CD1c-positive myeloid dendritic cell (primary cell): Measurements from ENCODE around the gene MAN2A2.
"Not testable (repeated sequence)": the region's sequence is repeated elsewhere in the genome, so short reads cannot be mapped to it uniquely, and the experiment has no call there.

Source experiments
- DNase-seq: peaks from one replicate; pipeline ENCODE4 v3.0.0-alpha.2; 2016; ENCODE audit errors: extremely low spot score

Gene MAN2A2

DNA sequence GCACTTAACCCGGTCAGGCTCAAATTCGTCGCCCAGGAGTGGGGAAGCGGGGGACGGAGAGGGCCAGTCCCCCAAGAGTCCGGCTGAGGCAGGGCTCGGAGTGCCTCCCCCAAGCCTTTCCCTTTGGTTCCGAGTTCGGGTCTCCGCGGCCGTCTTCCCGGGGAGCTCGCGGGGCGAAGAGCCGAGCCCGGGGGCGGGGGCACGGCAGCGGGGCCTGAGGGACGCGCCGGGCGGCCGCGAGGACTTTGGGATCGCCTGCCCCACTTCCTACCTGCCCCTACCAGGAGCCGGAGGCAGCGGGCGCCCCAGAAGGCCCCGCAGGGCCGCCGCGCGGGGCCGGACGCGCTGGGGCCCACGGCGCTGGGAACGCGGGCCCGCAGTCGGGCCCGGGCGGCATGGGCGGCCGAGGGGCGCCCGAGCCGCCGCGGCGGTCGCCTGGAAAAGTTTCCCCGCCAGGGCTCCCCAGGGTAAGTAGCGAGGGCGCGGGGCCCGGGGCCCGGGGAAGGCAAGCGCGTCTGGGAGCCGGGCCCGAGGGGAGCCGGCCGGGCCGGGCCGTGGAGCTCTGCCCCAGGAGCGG, 31.9 kb upstream of the MAN2A2 start:
- peak; percentile 14 for DNase-seq

DNA sequence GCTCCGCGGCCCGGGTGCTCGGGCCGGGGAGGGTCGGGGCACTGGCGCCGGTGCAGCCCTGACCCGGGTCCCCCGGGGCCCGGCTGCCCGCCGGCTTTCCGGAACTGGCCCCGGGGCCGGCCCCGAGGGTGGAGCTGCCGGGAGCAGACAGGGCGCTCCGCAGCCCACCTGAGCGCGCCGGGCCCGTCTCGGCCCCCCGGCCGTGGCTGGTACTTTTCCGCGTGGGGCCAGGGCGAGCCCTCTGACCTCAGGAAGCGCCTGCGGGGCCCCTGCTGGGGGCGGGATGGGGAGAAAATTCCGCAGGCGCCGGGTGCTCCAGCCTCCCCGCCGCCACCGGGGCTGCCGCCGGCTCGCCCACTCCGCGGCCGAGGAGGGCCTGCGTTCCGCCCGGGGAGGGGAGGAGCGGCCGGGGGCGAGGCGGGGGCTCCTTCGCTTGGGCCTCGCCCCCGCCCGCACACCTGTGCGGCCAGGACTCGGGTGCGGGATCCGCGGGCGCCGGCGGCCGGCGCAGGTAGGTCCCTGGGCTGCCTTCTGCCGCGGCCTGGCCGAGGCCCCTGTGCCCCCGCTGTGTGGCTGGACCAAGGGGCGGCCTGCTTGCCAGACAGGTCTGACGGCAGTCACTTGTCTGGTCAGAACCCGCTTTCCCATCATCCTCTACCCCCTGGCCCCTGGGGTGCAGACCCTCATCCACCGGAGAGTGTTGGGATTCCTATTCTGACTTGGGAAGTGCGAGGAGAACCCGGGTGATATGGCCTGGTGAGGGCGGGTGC, 31.2 kb upstream of the MAN2A2 start:
- DNase-seq, result peak; percentile 17

DNA sequence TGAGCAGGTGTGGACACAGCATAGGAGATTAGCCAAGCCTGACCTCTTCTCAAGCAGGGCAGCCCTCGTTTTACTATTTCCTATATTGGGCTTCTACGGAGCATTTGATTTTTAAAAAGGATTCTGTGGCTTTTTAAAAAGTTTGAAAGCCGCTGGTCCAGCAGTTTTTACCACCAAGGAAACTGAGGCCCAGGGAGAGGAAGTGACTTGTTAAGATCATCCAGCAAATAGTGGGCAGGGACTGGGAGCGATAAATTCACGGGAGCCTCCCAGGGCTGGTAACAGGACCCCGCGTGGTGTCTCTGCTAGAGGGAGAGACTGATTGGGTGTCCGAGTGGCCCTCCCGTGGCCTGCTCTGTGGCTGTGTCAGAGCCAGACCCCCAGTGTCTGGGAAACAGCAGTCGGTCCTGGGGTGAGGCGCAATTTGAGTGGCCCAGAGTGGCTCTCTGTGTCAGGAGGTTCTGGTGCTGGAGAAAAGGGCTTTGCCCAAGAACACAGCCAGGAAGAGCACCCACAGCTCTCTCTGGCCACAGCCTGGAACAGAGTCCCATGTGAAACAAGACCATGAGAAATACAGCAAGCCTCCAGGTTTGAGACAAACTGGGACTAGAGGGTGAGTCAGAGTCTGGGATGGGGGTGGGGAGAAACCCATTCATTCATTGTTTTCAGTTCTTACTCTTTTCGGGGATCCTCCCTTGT, 30.5 kb upstream of the MAN2A2 start:
- peak; percentile 39 for DNase-seq

DNA sequence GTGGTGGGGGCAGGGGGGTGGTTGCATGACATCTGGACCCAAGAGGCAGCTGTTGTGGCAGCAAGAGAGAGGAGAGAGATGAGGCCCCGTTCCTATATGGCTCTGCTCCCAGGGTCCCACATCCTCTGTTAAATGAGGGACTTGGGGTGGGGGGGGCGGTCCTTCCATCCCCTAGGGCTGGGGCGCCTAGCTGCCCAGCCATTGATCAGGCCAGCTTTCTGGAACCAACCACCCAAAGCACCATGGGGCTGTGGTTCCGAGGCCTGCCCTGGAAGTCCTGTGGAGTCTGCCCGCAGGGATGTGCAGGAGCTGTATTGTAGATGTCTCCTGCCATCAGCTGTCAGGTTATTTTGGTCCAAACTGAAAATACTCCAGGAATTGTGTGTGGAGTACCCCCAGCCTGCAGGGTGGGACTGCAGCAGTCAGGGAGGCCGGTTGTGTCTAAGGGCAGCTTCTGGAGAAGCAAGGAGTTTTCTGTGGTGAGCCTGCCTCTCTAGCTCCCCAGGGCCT, 29.6 kb upstream of the MAN2A2 start:
- DNase-seq, result no peak

DNA sequence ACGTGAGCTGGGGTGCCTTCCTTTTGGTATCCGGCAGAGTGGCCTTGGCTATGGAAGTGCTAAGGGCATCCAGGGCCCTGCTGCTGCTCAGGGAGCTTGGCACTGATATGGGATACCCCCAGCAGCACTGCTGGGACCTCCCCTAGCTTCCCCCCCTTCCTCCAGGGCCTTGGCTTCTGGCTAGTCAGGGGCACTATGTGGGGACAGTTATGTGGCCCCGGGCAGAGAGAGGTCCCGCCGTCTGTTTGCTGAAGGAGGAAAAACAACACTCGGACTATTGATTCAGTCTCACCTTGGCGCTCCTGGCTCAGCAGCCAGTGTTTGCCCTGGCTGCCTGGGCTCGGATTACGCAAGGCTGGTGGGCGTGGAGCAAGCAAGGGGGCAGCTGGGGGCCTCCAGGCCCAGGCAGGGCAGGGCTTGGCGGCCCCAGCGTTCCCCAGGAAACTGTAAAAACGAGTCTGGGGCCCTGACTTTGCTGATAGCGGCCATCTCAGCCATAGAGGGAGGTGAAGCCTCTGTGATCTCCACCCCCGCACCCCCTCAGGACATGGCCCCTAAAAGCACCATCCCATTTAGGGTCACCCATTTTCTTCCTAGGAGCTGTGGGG, 29.0 kb upstream of the MAN2A2 start:
- no peak for DNase-seq

DNA sequence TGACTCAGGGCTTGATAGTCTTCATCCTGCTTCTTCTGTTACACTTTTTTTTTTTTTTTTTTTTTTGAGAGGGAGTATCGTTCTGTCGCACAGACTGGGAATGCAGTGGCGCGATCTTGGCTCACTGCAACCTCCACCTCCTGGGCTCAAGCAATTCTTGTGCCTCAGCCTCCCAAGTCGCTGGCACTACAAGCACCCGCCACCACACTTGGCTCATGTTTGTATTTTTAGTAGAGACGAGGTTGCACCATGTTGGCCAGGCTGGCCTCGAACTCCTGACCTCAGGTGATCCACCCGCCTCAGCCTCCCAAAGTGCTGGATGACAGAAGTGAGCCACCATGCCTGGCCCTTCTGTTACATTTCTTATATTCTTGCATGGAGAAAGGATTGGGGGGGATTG, 28.1 kb upstream of the MAN2A2 start:
- not testable (repeated sequence) for DNase-seq

DNA sequence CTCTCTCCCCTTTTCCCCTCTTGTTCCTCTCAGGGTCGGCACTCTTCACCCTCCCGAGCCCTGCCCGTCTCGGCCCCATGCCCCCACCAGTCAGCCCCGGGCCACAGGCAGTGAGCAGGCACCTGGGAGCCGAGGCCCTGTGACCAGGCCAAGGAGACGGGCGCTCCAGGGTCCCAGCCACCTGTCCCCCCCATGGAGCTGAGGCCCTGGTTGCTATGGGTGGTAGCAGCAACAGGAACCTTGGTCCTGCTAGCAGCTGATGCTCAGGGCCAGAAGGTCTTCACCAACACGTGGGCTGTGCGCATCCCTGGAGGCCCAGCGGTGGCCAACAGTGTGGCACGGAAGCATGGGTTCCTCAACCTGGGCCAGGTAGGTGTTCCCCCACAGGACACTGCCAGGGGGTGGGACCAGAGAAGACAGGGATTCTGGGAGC, 27.5 kb upstream of the MAN2A2 start:
- DNase-seq, result no peak

DNA sequence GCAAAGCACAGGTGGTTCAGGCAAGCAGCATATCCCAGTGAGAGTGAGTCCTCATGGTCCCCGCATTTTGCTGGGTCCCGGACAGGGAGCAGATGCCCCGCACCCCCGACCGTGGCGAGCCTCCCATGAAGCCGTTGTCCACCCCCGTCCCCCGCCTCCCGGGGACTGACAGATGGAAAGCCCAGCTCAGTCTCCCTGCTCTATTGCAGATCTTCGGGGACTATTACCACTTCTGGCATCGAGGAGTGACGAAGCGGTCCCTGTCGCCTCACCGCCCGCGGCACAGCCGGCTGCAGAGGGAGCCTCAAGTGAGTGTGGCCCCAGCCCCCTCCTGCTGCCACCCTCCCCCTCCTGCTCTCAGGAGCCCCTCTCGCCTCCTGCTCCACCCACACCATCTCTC, 27.1 kb upstream of the MAN2A2 start:
- no peak for DNase-seq

DNA sequence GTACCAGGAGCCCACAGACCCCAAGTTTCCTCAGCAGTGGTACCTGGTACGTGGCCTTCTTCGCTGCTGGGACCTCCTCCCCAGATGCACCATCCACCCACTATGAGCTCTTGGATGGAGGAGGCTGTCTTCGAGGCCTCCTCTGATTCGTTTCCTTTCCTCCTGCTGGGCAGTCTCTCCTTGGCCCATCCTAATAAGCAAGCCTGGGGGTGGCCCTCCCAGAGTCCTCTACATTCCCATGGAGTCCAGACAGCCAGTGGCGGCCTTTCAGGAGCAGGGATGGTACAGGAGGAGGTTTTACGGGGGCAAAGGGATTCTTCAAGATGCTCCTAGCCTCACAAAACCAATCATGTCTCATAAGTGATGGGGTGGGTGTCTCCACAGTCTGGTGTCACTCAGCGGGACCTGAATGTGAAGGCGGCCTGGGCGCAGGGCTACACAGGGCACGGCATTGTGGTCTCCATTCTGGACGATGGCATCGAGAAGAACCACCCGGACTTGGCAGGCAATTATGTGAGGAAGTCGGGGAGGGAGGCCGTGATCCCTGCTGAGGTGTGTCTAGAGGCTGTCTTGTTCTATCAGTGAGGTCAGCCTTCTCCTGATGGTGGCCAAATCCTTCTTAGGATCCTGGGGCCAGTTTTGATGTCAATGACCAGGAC, 26.5 kb upstream of the MAN2A2 start:
- no peak for DNase-seq

DNA sequence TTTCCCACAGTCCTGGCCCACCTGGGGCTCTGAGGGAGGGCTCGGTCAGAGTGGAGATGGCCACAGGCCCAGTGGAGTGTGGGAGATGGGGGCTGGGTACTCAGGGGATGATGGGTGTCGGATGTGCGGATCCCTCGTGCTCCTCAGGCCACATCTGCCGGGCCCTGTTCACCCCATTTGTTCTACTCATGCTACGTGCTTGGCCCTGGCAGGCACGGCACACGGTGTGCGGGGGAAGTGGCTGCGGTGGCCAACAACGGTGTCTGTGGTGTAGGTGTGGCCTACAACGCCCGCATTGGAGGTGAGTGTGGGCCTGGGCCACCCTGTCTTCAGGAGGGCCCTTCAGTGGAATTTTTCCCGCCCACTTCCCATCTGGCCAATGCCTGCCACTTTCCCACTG, 25.8 kb upstream of the MAN2A2 start:
- DNase-seq, result no peak

DNA sequence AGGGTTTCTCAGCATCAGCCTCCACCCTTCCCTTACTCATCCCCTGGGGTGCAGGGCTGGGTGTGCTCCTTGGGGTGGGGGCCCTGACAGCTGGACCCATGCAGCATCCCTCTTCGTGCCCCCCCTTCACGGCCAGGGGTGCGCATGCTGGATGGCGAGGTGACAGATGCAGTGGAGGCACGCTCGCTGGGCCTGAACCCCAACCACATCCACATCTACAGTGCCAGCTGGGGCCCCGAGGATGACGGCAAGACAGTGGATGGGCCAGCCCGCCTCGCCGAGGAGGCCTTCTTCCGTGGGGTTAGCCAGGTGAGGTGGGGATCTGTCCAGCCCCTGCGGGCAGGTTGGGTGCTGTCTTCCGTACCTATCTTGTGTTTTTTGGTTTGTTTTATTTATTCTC, 25.1 kb upstream of the MAN2A2 start:
- DNase-seq, result no peak

DNA sequence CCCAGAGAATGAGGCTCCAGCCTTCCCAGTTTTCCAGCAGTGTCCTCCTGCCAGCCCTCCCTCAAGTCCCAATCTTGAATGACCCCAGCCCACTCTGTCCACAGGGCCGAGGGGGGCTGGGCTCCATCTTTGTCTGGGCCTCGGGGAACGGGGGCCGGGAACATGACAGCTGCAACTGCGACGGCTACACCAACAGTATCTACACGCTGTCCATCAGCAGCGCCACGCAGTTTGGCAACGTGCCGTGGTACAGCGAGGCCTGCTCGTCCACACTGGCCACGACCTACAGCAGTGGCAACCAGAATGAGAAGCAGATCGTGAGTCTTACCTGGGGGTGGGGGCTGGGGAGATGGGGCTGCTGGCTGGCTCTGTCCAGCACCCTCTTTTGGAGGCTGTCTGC, 24.4 kb upstream of the MAN2A2 start:
- DNase-seq, result no peak

DNA sequence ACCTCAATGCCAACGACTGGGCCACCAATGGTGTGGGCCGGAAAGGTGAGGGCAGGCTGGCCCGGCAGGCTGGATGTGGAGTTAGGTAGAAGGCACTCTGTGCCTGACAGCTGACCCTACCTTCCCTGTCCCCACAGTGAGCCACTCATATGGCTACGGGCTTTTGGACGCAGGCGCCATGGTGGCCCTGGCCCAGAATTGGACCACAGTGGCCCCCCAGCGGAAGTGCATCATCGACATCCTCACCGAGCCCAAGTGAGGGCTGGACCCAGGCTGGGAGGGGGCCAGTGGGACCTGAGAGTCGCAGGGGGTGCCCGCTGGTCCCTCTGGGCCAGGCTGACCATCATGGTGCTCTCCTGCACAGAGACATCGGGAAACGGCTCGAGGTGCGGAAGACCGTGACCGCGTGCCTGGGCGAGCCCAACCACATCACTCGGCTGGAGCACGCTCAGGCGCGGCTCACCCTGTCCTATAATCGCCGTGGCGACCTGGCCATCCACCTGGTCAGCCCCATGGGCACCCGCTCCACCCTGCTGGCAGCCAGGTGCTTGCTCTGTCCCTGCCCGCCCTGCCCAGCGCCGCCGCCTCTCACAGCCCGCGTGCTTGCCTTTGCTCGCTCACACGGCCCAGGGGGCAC, 23.3 kb upstream of the MAN2A2 start:
- no peak for DNase-seq

DNA sequence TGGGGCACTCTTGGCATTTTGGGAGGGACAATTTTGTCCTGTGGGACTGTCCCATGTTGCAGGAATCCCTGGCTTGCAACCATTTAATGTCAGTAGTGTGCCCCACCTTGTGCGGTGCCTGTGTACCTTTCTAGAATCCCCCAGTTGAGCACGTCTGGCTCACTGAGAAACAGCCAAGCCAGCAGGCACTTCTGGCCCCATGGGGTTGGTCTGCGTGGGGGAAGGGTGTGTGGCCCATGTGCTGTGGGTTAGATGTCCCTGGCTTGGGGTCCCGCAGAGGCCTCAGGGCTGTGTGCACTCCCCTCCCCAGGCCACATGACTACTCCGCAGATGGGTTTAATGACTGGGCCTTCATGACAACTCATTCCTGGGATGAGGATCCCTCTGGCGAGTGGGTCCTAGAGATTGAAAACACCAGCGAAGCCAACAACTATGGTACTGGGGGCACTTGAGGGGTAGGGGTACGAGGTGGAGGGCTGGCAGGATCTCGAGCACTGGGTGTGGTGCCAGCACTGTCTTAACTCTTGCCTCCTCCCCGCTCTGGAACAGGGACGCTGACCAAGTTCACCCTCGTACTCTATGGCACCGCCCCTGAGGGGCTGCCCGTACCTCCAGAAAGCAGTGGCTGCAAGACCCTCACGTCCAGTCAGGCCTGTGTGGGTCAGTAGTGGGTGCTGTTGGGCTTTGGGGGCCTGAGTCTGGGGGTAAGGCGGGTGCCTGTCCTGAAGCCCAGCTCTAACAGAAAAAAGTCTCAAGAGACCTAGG, 22.5 kb upstream of the MAN2A2 start:
- no peak for DNase-seq

DNA sequence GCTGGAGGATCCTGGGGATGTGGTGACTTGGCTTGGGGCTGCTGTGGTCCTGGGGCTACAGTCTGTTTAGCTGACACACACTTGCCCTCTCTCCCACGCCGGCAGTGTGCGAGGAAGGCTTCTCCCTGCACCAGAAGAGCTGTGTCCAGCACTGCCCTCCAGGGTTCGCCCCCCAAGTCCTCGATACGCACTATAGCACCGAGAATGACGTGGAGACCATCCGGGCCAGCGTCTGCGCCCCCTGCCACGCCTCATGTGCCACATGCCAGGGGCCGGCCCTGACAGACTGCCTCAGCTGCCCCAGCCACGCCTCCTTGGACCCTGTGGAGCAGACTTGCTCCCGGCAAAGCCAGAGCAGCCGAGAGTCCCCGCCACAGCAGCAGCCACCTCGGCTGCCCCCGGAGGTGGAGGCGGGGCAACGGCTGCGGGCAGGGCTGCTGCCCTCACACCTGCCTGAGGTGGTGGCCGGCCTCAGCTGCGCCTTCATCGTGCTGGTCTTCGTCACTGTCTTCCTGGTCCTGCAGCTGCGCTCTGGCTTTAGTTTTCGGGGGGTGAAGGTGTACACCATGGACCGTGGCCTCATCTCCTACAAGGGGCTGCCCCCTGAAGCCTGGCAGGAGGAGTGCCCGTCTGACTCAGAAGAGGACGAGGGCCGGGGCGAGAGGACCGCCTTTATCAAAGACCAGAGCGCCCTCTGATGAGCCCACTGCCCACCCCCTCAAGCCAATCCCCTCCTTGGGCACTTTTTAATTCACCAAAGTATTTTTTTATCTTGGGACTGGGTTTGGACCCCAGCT, 21.7 kb upstream of the MAN2A2 start:
- no peak for DNase-seq

DNA sequence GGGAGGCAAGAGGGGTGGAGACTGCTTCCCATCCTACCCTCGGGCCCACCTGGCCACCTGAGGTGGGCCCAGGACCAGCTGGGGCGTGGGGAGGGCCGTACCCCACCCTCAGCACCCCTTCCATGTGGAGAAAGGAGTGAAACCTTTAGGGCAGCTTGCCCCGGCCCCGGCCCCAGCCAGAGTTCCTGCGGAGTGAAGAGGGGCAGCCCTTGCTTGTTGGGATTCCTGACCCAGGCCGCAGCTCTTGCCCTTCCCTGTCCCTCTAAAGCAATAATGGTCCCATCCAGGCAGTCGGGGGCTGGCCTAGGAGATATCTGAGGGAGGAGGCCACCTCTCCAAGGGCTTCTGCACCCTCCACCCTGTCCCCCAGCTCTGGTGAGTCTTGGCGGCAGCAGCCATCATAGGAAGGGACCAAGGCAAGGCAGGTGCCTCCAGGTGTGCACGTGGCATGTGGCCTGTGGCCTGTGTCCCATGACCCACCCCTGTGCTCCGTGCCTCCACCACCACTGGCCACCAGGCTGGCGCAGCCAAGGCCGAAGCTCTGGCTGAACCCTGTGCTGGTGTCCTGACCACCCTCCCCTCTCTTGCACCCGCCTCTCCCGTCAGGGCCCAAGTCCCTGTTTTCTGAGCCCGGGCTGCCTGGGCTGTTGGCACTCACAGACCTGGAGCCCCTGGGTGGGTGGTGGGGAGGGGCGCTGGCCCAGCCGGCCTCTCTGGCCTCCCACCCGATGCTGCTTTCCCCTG, 21.0 kb upstream of the MAN2A2 start:
- no peak for DNase-seq

DNA sequence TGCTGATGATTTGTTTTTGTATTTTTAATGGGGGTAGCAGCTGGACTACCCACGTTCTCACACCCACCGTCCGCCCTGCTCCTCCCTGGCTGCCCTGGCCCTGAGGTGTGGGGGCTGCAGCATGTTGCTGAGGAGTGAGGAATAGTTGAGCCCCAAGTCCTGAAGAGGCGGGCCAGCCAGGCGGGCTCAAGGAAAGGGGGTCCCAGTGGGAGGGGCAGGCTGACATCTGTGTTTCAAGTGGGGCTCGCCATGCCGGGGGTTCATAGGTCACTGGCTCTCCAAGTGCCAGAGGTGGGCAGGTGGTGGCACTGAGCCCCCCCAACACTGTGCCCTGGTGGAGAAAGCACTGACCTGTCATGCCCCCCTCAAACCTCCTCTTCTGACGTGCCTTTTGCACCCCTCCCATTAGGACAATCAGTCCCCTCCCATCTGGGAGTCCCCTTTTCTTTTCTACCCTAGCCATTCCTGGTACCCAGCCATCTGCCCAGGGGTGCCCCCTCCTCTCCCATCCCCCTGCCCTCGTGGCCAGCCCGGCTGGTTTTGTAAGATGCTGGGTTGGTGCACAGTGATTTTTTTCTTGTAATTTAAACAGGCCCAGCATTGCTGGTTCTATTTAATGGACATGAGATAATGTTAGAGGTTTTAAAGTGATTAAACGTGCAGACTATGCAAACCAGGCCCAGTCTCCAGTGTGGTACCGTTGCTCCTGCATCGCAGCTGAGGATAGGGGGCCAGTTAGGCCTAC, 20.1 kb upstream of the MAN2A2 start:
- DNase-seq, result no peak

DNA sequence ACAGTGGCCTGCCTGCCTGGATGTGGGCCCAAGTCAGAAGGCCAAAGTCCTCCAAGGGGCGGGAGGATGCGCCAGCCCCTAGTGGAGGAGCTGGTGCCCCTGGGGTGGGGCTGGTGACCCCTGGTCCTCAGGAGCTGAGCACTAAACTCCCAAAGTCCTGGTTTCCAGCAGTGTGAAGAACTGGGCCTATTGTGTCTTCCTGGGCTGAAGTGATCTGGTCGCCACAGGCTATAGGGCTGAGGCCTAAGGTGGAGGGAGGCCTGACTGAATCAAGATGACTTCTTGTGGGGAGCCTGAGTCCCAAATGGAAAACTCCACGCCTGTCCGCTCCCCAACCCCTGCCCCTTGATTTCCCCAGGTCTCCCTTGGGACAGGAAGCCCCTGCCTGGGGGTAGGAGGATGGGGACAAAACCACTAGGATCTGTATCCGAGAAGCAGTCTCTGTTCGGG, 19.6 kb upstream of the MAN2A2 start:
- DNase-seq, result no peak
